Adrenal gland (tissue), 12 donors: ENCODE measurements around the gene MTHFD1. TPM values are rescaled to one million over a fixed set of nuclear protein-coding genes. Genes with fewer than 3 reads are reported as not detected.

Experiments
- DNase-seq, 7 donors: peaks; one replicate each; pipeline ENCODE4 v3.0.0-alpha.2; 2019 to 2020
- H3K27ac ChIP-seq, 5 donors: fragments of 200-600 bp; sonication (generic) in 4 of 5; 1 replicate in 3 of 5; 2 replicates in 2 of 5; pipeline versions ENCODE4 v1.5.1 to v1.8.0; 2016 to 2020; ENCODE audit warnings: mild to moderate bottlenecking in 1 of 5
- H3K27me3 ChIP-seq: fragments of 200-600 bp; 2 replicates; pipeline ENCODE4 v1.8.0; 2021
- H3K36me3 ChIP-seq, 2 donors: fragments of 200-600 bp; replicated peaks in 1 of 2; 1 replicate in 1 of 2; 2 replicates in 1 of 2; pipeline versions ENCODE4 v1.5.1 to v1.8.0; 2018 to 2022
- H3K4me1 ChIP-seq, 2 donors: fragments of 200-600 bp; replicated peaks in 1 of 2; 1 replicate in 1 of 2; 2 replicates in 1 of 2; pipeline versions ENCODE4 v1.5.1 to v1.8.0; 2018 to 2021
- H3K4me3 ChIP-seq, 4 donors: fragments of 200-600 bp; sonication (generic) in 3 of 4; one replicate each; pipeline ENCODE4 v1.5.1; 2016 to 2018
- H3K9me3 ChIP-seq, 3 donors: fragments of 200-600 bp; sonication (generic) in 1 of 3; replicated peaks in 1 of 3; 1 replicate in 2 of 3; 2 replicates in 1 of 3; pipeline versions ENCODE4 v1.5.1 to v1.8.0; 2016 to 2021
- CTCF ChIP-seq, 6 experiments: fragments of 450-650 bp in 4 of 6; fragments of 200-600 bp in 2 of 6; sonication (generic) in 1 of 6; IDR thresholded peaks; 1 replicate in 5 of 6; 2 replicates in 1 of 6; pipeline versions ENCODE4 v1.5.1 to v1.8.0; 2016 to 2021; ENCODE audit warnings: antibody characterized with exemption in 6 of 6, mild to moderate bottlenecking in 2 of 6, moderate library complexity in 1 of 6
- POLR2A ChIP-seq, 2 donors: fragments of 450-650 bp; IDR thresholded peaks; one replicate each; pipeline ENCODE4 v1.6.1; 2017; ENCODE audit warnings: antibody characterized with exemption in 2 of 2, mild to moderate bottlenecking in 2 of 2, moderate library complexity in 1 of 2
- WGBS, 4 donors: extraction: QIAGEN DNeasy Blood & Tissue Kit in 2 of 4; methylation state at CpG; one replicate each; pipeline versions ENCODE4 v1.1.5 to v1.1.7; 2013 to 2017; 5-methylcytosine and 5-hydroxymethylcytosine counted together
- intact Hi-C, 2 donors: fragments of 100-400 bp; cut with DNase I; formaldehyde crosslinking; loops; one replicate each; pipeline versions ENCODE4 v1.14.1 to v1.15.0; 2022 to 2023
- polyA plus RNA-seq, 3 donors: library from polyadenylated mRNA; stranded (reverse); fragments of 200-250 nt in 2 of 3; fragments of 350-450 nt in 1 of 3; fragmentation: Illumina TruSeq in 1 of 3; extraction: RNeasy Lipid Tissue Mini Kit (QIAGEN cat#74804) in 1 of 3; gene quantifications; one replicate each; pipeline ENCODE4 v1.2.3, GENCODE V29; 2013 to 2014
- total RNA-seq, 9 donors: library from RNA; depleted of rRNA in 4 of 9; stranded (reverse); fragments of >200 nt in 4 of 9; fragments of 120-200 nt in 1 of 9; fragmentation: NEBNext Ultra II Directional in 1 of 9; extraction: Animal tissue kit (Norgen Biotek cat#: 25700) in 1 of 9; gene quantifications; one replicate each; pipeline versions ENCODE4 v1.1.0 to v1.2.4, GENCODE V29; 2013 to 2023
- donor health status: healthy with polysubstance abuse.
- donor health status: Bipolar disorder and iron deficiency.
- donor health status: DM: yes; HTN: yes; CAD: no.
- donor health status: DM: no; HTN: no; CAD: no.
- donor health status: DM: no; HTN: no; CAD: no.
- donor health status: DM: yes; HTN: yes; CAD: no.

Gene MTHFD1
- total and polyA plus RNA-seq, 12 donors = 14.9 to 66.4 (median 38.0) TPM

- Histone ChIP-seq H3K4me1 (peaks cover 9 to 12% of the 10 kb centered on the region in 2 donors), H3K27me3 (no peaks in the 10 kb centered on the region), H3K36me3 (no peaks in the 10 kb centered on the region), H3K4me3 (no peak overlapping the region), H3K27ac (no peak overlapping the region), H3K9me3 (no peaks in the 10 kb centered on the region)
- DNase-seq = no peak
- TF ChIP-seq POLR2A (IDR thresholded peaks at IDR 0.05) (no peak), CTCF (IDR thresholded peaks at IDR 0.05) (no peak)
- intact Hi-C loops = no loop called here
- 80 to 88% (median 82%) methylated on average over 3 of the region's 3 CpGs for WGBS, 4 donors
Observed at GRCh38 chr14:64467101-64467500, 78.9 kb downstream of the MTHFD1 start.

DNA sequence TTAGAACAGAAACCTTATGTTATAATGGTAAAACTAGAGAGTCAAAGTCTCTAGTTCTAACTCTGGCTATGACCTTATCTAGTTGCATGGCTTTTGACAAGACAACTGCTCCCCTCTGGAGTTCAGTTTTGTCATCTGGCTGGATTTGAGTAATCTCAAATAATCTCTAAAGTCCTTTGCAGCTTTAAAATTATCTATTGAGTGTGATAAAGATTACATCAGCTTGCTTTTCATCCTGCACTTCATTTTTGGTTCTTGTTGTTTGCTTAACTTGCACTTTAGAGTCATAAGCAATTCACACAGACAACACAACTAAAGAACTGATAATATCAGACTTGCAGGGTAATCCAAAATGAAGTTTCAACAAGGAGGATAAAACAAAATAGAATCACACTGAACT lies 79.4 kb downstream of the MTHFD1 start:
- Histone ChIP-seq H3K27ac (no peak overlapping the region), H3K9me3 (no peaks in the 10 kb centered on the region), H3K4me1 (peaks cover 9 to 12% of the 10 kb centered on the region in 2 donors), H3K27me3 (no peaks in the 10 kb centered on the region), H3K4me3 (no peak overlapping the region), H3K36me3 (no peaks in the 10 kb centered on the region)
- TF ChIP-seq CTCF (IDR thresholded peaks at IDR 0.05) (no peak), POLR2A (IDR thresholded peaks at IDR 0.05) (no peak)
- intact Hi-C loops = no loop called here
- no peak for DNase-seq

GRCh38 chr14:64468451-64468850 lies 80.3 kb downstream of the MTHFD1 start:
- peaks cover 9 to 12% of the 10 kb centered on the region in 2 donors for H3K4me1 ChIP-seq
- H3K4me3 ChIP-seq = no peak overlapping the region
- TF ChIP-seq POLR2A (IDR thresholded peaks at IDR 0.05) (no peak), CTCF (IDR thresholded peaks at IDR 0.05) (no peak)
- intact Hi-C loops = no loop called here
- H3K27ac ChIP-seq = no peak overlapping the region
- no peak for DNase-seq
- H3K27me3 ChIP-seq = no peaks in the 10 kb centered on the region
- WGBS, 4 donors = 69 to 83% (median 79%) methylated on average over 3 of the region's 3 CpGs
- H3K9me3 ChIP-seq = no peaks in the 10 kb centered on the region
- no peaks in the 10 kb centered on the region for H3K36me3 ChIP-seq

- Histone ChIP-seq H3K4me3 (no peak overlapping the region), H3K4me1 (no peaks in the 10 kb centered on the region), H3K27me3 (no peaks in the 10 kb centered on the region), H3K9me3 (no peaks in the 10 kb centered on the region), H3K27ac (no peak overlapping the region), H3K36me3 (no peaks in the 10 kb centered on the region)
- no peak for DNase-seq
- intact Hi-C loops = loop anchor here in 1 of 2 donors (10.0 kb wide), 1 partner anchor 49 kb away; no protein-coding TSS in a partner anchor
- no peak for TF ChIP-seq CTCF (IDR thresholded peaks at IDR 0.05)
- TF ChIP-seq POLR2A (IDR thresholded peaks at IDR 0.05) = no peak
- 71 to 84% (median 77%) methylated on average over 2 of the region's 2 CpGs for WGBS, 4 donors
Observed at GRCh38 chr14:64474041-64474440, 85.9 kb downstream of the MTHFD1 start.
